ENCODE data around the gene PIR. TPM values are rescaled to one million over a fixed set of nuclear protein-coding genes. Genes with fewer than 3 reads are reported as not detected.

The PIR gene
- total RNA-seq, 1 experiment from 2014 or later: 27.5 TPM

- Histone ChIP-seq H3K9ac (ENCODE audit: low read length) (no peak overlapping the region), H3K36me3 (ENCODE audit: control insufficient read depth in 1 of 2, insufficient read depth in 2 of 2, low read length in 2 of 2) (no peaks in the 10 kb centered on the region), H3K4me3 (replicated peaks in 1 of 2; ENCODE audit: low read depth in 1 of 2, low read length in 2 of 2) (no peak overlapping the region), H2AFZ (ENCODE audit: low read depth, low read length, poor library complexity, severe bottlenecking) (no peak overlapping the region), H4K20me1 (ENCODE audit: insufficient read depth) (no peaks in the 10 kb centered on the region), H3K9me2 (ENCODE audit: insufficient read depth) (no peaks in the 10 kb centered on the region), H3K4me1 (ENCODE audit: control insufficient read depth in 1 of 2, insufficient read depth in 2 of 2, low read length in 2 of 2) (no peaks in the 10 kb centered on the region), H3K4me2 (ENCODE audit: low read length) (no peak overlapping the region), H3K9me3 (ENCODE audit: control insufficient read depth in 1 of 2, insufficient read depth in 1 of 2, low read depth in 1 of 2, low read length in 2 of 2) (no peaks in the 10 kb centered on the region), H3K27me3 (ENCODE audit: insufficient read depth, low read length) (no peaks in the 10 kb centered on the region), H3K27ac (ENCODE audit: low read depth, low read length) (no peak overlapping the region), H3K79me2 (ENCODE audit: insufficient read depth, low read length) (no peaks in the 10 kb centered on the region)
- ChIA-PET CTCF (no interaction called here), POLR2A (no interaction called here), RAD21 (ENCODE audit: low non-redundant PET in 1 of 2, low total read pairs in 2 of 2, uncharacterized antibody in 2 of 2, unreplicated experiment in 2 of 2) (no interaction called here)
- BruUV-seq (replicated peaks): no TSS peak
- DNase-seq (ENCODE audit: low read depth, low spot score) (no peak), ATAC-seq (no peak)
- TF ChIP-seq FOSL1 (IDR thresholded peaks at IDR 0.05; ENCODE audit: low read depth): no peak
- no peak for TF ChIP-seq EZH2 (IDR thresholded peaks at IDR 0.05)
- no peak for TF ChIP-seq CBX3 (IDR thresholded peaks at IDR 0.05; ENCODE audit: low read depth)
- TF ChIP-seq CEBPB (IDR thresholded peaks at IDR 0.05; ENCODE audit: low read depth): no peak
- no peak for TF ChIP-seq JUND (IDR thresholded peaks at IDR 0.05)
- TF ChIP-seq SRF (IDR thresholded peaks at IDR 0.05; ENCODE audit: low read depth): no peak
- no peak for TF ChIP-seq RAD21 (IDR thresholded peaks at IDR 0.05; ENCODE audit: low read depth)
- TF ChIP-seq SP1 (IDR thresholded peaks at IDR 0.05; ENCODE audit: low read depth): no peak
- TF ChIP-seq MAX (IDR thresholded peaks at IDR 0.05): no peak
- TF ChIP-seq ZFX (IDR thresholded peaks at IDR 0.05): no peak
- intact Hi-C loops (cut with micrococcal nuclease): loop anchor here (5.0 kb wide), 1 partner anchor 103 kb away; no protein-coding TSS in a partner anchor
Observed at GRCh38 chrX:15465347-15465746, 27.8 kb downstream of the PIR start.

- DNase-seq (ENCODE audit: low read depth, low spot score): no peak
- Histone ChIP-seq H3K79me2 (ENCODE audit: insufficient read depth, low read length) (no peaks in the 10 kb centered on the region), H3K27ac (ENCODE audit: low read depth, low read length) (no peak overlapping the region), H3K36me3 (ENCODE audit: control insufficient read depth in 1 of 2, insufficient read depth in 2 of 2, low read length in 2 of 2) (no peaks in the 10 kb centered on the region), H4K20me1 (ENCODE audit: insufficient read depth) (no peaks in the 10 kb centered on the region), H3K4me3 (replicated peaks in 1 of 2; ENCODE audit: low read depth in 1 of 2, low read length in 2 of 2) (no peak overlapping the region), H3K9me3 (ENCODE audit: control insufficient read depth in 1 of 2, insufficient read depth in 1 of 2, low read depth in 1 of 2, low read length in 2 of 2) (no peaks in the 10 kb centered on the region), H3K4me1 (ENCODE audit: control insufficient read depth in 1 of 2, insufficient read depth in 2 of 2, low read length in 2 of 2) (no peaks in the 10 kb centered on the region), H2AFZ (ENCODE audit: low read depth, low read length, poor library complexity, severe bottlenecking) (no peak overlapping the region), H3K9me2 (ENCODE audit: insufficient read depth) (no peaks in the 10 kb centered on the region), H3K27me3 (ENCODE audit: insufficient read depth, low read length) (no peaks in the 10 kb centered on the region), H3K4me2 (ENCODE audit: low read length) (no peak overlapping the region), H3K9ac (ENCODE audit: low read length) (no peak overlapping the region)
- POLR2A ChIA-PET: no interaction called here
- BruUV-seq (replicated peaks): no TSS peak
- ATAC-seq: no peak
- TF ChIP-seq EZH2phosphoT487 (IDR thresholded peaks at IDR 0.05; ENCODE audit: borderline replicate concordance): no peak
- no peak for TF ChIP-seq ATF3 (IDR thresholded peaks at IDR 0.05)
- RAD21 ChIA-PET (ENCODE audit: low non-redundant PET in 1 of 2, low total read pairs in 2 of 2, uncharacterized antibody in 2 of 2, unreplicated experiment in 2 of 2): no interaction called here
- CTCF ChIA-PET: no interaction called here
- intact Hi-C loops (cut with micrococcal nuclease): loop anchor here (5.0 kb wide), 1 partner anchor 102 kb away; no protein-coding TSS in a partner anchor
Observed at GRCh38 chrX:15464704-15465103, 28.4 kb downstream of the PIR start.

All from HCT116 (cell line).